ENCODE measurements around the gene FATE1. TPM values are rescaled to one million over a fixed set of nuclear protein-coding genes. Genes with fewer than 3 reads are reported as not detected.

FATE1 gene
- total and polyA plus RNA-seq, 9 donors = 1.2 to 3.7 (median 1.9) TPM

DNA sequence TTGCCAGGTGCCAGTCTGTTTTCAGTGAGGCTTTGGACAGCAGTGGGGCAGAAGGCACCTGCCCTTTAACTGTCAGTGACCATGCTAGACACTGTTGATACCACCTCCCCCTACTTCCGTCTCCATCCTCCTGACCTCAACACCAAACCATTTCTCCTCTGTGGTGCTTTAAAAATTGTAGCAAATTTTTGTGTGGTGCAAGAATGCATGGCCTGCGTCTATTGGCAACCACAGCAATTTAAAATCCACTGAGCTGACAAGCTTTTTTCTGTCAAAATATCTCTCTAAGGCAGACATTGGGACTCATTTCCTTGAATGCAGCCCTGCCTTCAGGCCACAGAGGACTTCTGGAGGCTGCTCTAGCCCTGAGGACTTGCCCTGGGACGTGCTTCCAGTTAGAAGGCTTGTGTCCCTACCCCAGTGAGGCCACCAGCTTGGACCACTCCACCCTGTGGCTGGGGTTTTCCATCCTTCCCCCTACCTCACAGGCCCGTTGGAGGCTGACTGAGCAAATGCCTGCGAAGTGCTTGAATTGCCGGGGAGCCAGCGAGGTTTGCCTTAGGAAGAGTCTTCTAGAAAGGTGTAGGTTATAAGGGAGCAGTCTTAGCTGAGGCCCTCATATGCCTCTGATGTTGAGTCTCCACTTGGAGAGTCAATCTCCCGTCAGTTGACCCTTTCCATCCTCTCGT is 13.7 kb upstream of the FATE1 start:
- Histone ChIP-seq H3K36me3 (ENCODE audit: control insufficient read depth, insufficient read depth, low read length) (peaks cover 22% of the 10 kb centered on the region), H3K9me3 (replicated peaks; ENCODE audit: control insufficient read depth, low read depth, low read length) (no peaks in the 10 kb centered on the region), H3K4me1 (ENCODE audit: control insufficient read depth, insufficient read depth, low read length) (peaks cover 51% of the 10 kb centered on the region), H3K27me3 (ENCODE audit: control insufficient read depth, insufficient read depth, low read length) (peaks cover 26% of the 10 kb centered on the region), H3K27ac (ENCODE audit: low read length) (peak overlapping the region; percentile 29), H3K4me3 (ENCODE audit: low read length) (no peak overlapping the region)
- 65% methylated on average over 3 of the region's 9 CpGs for WGBS (ENCODE audit: insufficient coverage)
- no peak for DNase-seq

DNA sequence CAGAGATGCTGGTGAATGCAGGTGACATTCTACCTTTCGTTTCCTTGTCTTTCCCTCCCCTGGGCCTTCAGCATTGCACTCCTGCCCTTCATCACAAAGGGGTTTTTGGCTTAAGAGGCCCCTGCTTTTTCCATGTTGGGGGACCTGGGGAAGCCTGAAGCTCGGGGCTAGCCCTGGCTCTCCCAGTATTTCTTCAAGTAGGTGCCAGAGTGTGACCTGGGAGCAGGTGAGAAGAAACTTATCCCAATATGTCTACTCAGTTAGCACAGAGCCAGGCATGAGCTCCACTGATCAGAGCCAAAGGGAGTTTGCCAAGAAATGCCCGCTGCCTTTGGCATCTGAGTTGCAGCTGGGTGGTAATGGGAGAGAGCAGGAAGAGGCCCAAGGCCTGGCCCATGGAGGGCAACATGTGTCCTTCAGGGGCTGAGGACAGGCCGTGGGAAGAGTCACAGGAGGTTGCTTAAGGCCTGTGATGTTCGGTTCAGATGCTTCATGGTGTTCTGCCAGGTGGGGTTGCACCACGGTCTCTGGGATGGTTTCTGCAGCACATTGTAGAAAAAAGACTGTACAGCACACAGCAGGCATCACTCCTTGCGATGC is 13.0 kb upstream of the FATE1 start:
- 34% methylated on average over 4 of the region's 7 CpGs for WGBS (ENCODE audit: insufficient coverage)
- H3K36me3 ChIP-seq (ENCODE audit: control insufficient read depth, insufficient read depth, low read length) = peaks cover 22% of the 10 kb centered on the region
- DNase-seq = peak; percentile 49
- H3K27me3 ChIP-seq (ENCODE audit: control insufficient read depth, insufficient read depth, low read length) = peaks cover 24% of the 10 kb centered on the region
- no peaks in the 10 kb centered on the region for H3K9me3 ChIP-seq (replicated peaks; ENCODE audit: control insufficient read depth, low read depth, low read length)
- peaks cover 46% of the 10 kb centered on the region for H3K4me1 ChIP-seq (ENCODE audit: control insufficient read depth, insufficient read depth, low read length)
- H3K4me3 ChIP-seq (ENCODE audit: low read length) = no peak overlapping the region
- peak overlapping the region; percentile 60 for H3K27ac ChIP-seq (ENCODE audit: low read length)

DNA sequence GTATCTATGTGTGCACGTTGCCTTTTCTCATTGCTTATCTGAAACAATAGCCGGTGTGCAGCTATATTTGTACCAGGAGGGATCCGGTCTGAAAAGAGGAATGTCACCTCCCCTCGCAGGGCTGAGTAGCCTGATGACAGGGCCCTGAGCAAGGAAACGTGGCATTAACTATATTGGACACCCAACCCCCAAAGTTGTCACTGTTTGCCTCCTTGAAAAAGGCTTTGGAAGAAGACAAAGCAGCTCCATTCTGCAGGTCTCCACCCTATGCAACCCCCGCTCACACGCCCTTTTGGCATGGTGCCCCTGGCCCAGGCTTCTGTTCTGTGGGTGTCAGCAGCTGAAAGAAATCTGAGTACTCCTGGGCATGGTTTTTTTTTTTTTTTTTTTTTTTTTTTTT is 12.3 kb upstream of the FATE1 start:
- H3K4me3 ChIP-seq (ENCODE audit: low read length) = no peak overlapping the region
- H3K27me3 ChIP-seq (ENCODE audit: control insufficient read depth, insufficient read depth, low read length) = peaks cover 23% of the 10 kb centered on the region
- H3K36me3 ChIP-seq (ENCODE audit: control insufficient read depth, insufficient read depth, low read length) = peaks cover 22% of the 10 kb centered on the region
- H3K27ac ChIP-seq (ENCODE audit: low read length) = peak overlapping the region; percentile 79
- peaks cover 40% of the 10 kb centered on the region for H3K4me1 ChIP-seq (ENCODE audit: control insufficient read depth, insufficient read depth, low read length)
- WGBS (ENCODE audit: insufficient coverage) = 0% methylated on average over 2 of the region's 7 CpGs
- no peaks in the 10 kb centered on the region for H3K9me3 ChIP-seq (replicated peaks; ENCODE audit: control insufficient read depth, low read depth, low read length)
- peak; percentile 84 for DNase-seq

DNA sequence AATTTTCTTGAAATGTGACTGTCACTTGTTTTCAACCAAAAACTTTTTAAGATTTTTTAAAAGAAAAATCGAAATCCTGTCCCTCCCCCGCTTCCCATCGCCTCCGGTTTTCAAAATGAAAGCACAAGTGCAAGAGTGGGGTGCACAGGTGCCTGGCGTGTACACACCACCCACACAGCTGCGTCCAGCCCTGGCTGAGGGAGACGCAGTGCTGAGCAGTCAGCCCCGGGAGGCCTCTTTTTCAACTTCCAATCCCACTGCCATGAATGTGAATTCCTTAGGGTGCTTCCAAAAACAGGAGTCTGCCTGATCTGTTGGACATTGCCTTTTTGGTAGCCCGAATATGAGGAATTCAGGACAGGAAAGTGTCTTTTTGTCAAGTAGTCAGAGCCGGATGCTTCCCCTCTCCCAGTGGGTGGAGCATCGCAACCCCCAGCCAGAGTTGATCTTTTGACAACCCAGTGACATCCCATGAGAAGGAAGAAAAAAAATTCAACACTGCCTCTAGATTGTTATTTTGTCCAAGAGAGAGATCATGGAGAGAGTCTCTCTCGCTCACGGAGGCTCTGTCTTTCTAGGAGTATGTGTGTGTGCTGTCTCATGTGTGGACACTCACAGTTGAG is 11.7 kb upstream of the FATE1 start:
- peak; percentile 43 for DNase-seq
- peaks cover 18% of the 10 kb centered on the region for H3K36me3 ChIP-seq (ENCODE audit: control insufficient read depth, insufficient read depth, low read length)
- H3K27ac ChIP-seq (ENCODE audit: low read length) = peak overlapping the region; percentile 79
- 38% methylated on average over 7 of the region's 13 CpGs for WGBS (ENCODE audit: insufficient coverage)
- H3K27me3 ChIP-seq (ENCODE audit: control insufficient read depth, insufficient read depth, low read length) = peaks cover 20% of the 10 kb centered on the region
- H3K9me3 ChIP-seq (replicated peaks; ENCODE audit: control insufficient read depth, low read depth, low read length) = no peaks in the 10 kb centered on the region
- peaks cover 40% of the 10 kb centered on the region for H3K4me1 ChIP-seq (ENCODE audit: control insufficient read depth, insufficient read depth, low read length)
- no peak overlapping the region for H3K4me3 ChIP-seq (ENCODE audit: low read length)

GRCh38 chrX:151708821-151709220 is 7.0 kb upstream of the FATE1 start:
- WGBS (ENCODE audit: insufficient coverage) = 85% methylated on average over 7 of the region's 7 CpGs
- no peak for DNase-seq
- no peak overlapping the region for H3K27ac ChIP-seq (ENCODE audit: low read length)
- no peaks in the 10 kb centered on the region for H3K9me3 ChIP-seq (replicated peaks; ENCODE audit: control insufficient read depth, low read depth, low read length)
- H3K36me3 ChIP-seq (ENCODE audit: control insufficient read depth, insufficient read depth, low read length) = no peaks in the 10 kb centered on the region
- H3K4me3 ChIP-seq (ENCODE audit: low read length) = no peak overlapping the region
- peaks cover 40% of the 10 kb centered on the region for H3K4me1 ChIP-seq (ENCODE audit: control insufficient read depth, insufficient read depth, low read length)
- H3K27me3 ChIP-seq (ENCODE audit: control insufficient read depth, insufficient read depth, low read length) = peaks cover 28% of the 10 kb centered on the region

GRCh38 chrX:151710457-151710856 is 5.4 kb upstream of the FATE1 start:
- Histone ChIP-seq H3K4me1 (ENCODE audit: control insufficient read depth, insufficient read depth, low read length) (peaks cover 41% of the 10 kb centered on the region), H3K4me3 (ENCODE audit: low read length) (no peak overlapping the region)

GRCh38 chrX:151711154-151711553 is 4.7 kb upstream of the FATE1 start:
- H3K36me3 ChIP-seq (ENCODE audit: control insufficient read depth, insufficient read depth, low read length) = no peaks in the 10 kb centered on the region
- H3K27me3 ChIP-seq (ENCODE audit: control insufficient read depth, insufficient read depth, low read length) = peaks cover 27% of the 10 kb centered on the region
- no peak for DNase-seq
- H3K27ac ChIP-seq (ENCODE audit: low read length) = peak overlapping the region; percentile 70
- H3K4me3 ChIP-seq (ENCODE audit: low read length) = no peak overlapping the region
- 53% methylated on average over 5 of the region's 5 CpGs for WGBS (ENCODE audit: insufficient coverage)
- no peaks in the 10 kb centered on the region for H3K9me3 ChIP-seq (replicated peaks; ENCODE audit: control insufficient read depth, low read depth, low read length)
- peaks cover 43% of the 10 kb centered on the region for H3K4me1 ChIP-seq (ENCODE audit: control insufficient read depth, insufficient read depth, low read length)

More at GRCh38 chrX:151710457-151710856, 5.4 kb upstream of the FATE1 start:
- Histone ChIP-seq H3K36me3 (ENCODE audit: control insufficient read depth, insufficient read depth, low read length) (no peaks in the 10 kb centered on the region), H3K27ac (ENCODE audit: low read length) (no peak overlapping the region), H3K9me3 (replicated peaks; ENCODE audit: control insufficient read depth, low read depth, low read length) (no peaks in the 10 kb centered on the region), H3K27me3 (ENCODE audit: control insufficient read depth, insufficient read depth, low read length) (peaks cover 21% of the 10 kb centered on the region)
- DNase-seq = no peak
- 30% methylated on average over 1 of the region's 2 CpGs for WGBS (ENCODE audit: insufficient coverage)

DNA sequence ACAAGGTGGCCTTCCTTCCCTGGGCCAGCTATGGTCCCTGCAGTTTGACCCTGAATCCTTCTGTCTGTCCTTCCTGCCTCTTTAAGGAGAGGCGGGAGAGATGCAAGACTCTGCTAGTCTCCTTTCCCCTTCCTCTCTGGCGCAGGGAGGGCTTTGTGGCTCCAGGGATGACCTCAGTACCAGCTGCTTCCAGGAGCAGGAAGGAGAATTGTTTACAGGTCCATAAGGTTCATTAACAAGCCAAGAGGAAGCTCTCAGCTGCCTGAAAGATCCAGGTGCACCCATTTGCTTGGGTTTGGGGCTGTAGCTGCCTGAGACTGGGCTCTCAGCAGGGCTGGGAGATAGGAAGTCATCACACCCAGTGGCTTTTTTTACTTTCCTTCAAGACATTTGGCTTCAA is 4.0 kb upstream of the FATE1 start:
- peak overlapping the region; percentile 70 for H3K27ac ChIP-seq (ENCODE audit: low read length)
- no peaks in the 10 kb centered on the region for H3K36me3 ChIP-seq (ENCODE audit: control insufficient read depth, insufficient read depth, low read length)
- no peak overlapping the region for H3K4me3 ChIP-seq (ENCODE audit: low read length)
- H3K4me1 ChIP-seq (ENCODE audit: control insufficient read depth, insufficient read depth, low read length) = peaks cover 43% of the 10 kb centered on the region
- H3K9me3 ChIP-seq (replicated peaks; ENCODE audit: control insufficient read depth, low read depth, low read length) = no peaks in the 10 kb centered on the region
- DNase-seq = peak; percentile 92
- WGBS (ENCODE audit: insufficient coverage) = no CpG with 5 or more reads among the region's 2 CpGs
- H3K27me3 ChIP-seq (ENCODE audit: control insufficient read depth, insufficient read depth, low read length) = peaks cover 27% of the 10 kb centered on the region

DNA sequence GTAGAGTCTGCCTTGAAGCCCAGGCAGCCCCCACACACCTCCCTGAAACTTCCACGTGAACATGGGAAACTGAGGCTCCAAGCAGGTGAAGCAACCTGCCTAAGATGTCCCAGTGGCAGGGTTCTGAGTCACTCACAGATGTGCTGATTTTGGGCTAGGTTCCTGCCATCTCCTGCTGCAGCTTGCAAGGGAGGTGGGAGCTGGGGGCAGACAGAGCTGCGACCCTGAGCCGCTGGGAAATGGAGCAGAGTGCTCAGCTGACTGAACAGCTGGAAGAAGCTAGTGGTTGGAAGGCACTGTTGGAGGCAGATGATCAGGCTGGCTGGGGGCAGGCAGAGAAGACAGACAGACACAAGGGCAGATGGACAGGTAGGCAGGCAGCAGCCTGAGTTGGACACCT is 3.6 kb upstream of the FATE1 start:
- H3K36me3 ChIP-seq (ENCODE audit: control insufficient read depth, insufficient read depth, low read length) = no peaks in the 10 kb centered on the region
- peaks cover 45% of the 10 kb centered on the region for H3K4me1 ChIP-seq (ENCODE audit: control insufficient read depth, insufficient read depth, low read length)
- H3K27ac ChIP-seq (ENCODE audit: low read length) = peak overlapping the region; percentile 36
- no peaks in the 10 kb centered on the region for H3K9me3 ChIP-seq (replicated peaks; ENCODE audit: control insufficient read depth, low read depth, low read length)
- WGBS (ENCODE audit: insufficient coverage) = 45% methylated on average over 3 of the region's 3 CpGs
- peak; percentile 28 for DNase-seq
- H3K4me3 ChIP-seq (ENCODE audit: low read length) = no peak overlapping the region
- peaks cover 27% of the 10 kb centered on the region for H3K27me3 ChIP-seq (ENCODE audit: control insufficient read depth, insufficient read depth, low read length)

DNA sequence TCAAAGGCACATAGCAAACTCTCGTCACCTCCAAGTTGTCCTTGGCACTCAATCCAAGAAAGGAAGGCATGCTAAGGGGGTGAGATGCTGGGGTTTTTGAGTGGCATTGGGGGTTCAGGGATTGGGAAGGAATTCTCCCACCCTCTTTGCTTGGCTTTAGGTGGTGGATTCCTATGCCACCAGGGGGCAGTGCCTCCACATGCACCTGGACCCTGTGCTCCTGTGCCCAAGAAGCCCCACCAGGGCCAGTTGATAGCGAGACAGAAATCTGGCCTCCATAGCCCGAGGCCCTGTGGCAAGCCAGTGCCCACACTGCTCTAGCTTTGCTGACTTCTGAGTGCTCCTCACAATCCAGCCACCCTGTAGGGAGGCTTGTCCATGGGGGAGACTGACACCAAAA is 2.0 kb upstream of the FATE1 start:
- Histone ChIP-seq H3K27ac (ENCODE audit: low read length) (no peak overlapping the region), H3K9me3 (replicated peaks; ENCODE audit: control insufficient read depth, low read depth, low read length) (no peaks in the 10 kb centered on the region), H3K36me3 (ENCODE audit: control insufficient read depth, insufficient read depth, low read length) (no peaks in the 10 kb centered on the region), H3K4me3 (ENCODE audit: low read length) (no peak overlapping the region), H3K4me1 (ENCODE audit: control insufficient read depth, insufficient read depth, low read length) (peaks cover 46% of the 10 kb centered on the region), H3K27me3 (ENCODE audit: control insufficient read depth, insufficient read depth, low read length) (peaks cover 27% of the 10 kb centered on the region)
- DNase-seq = no peak
- WGBS (ENCODE audit: insufficient coverage) = 60% methylated on average over 1 of the region's 3 CpGs

All from muscle of leg (tissue), 11 donors.